WTC11 (cell line): Measurements from ENCODE around the gene SLIT1.

ENCODE experiments used
- TEAD4 ChIP-seq: sonication (generic); formaldehyde crosslinking; IDR thresholded peaks from 2 replicates; pipeline ENCODE4 v1.8.0; 2022; ENCODE audit warnings: mild to moderate bottlenecking, missing genetic modification reagents
- TF ChIP-seq, protein P1 (sequence below): fragments of 200-600 bp; IDR thresholded peaks from 2 replicates; pipeline ENCODE4 v1.8.0; 2022; ENCODE audit warnings: antibody characterized with exemption
- TF ChIP-seq, protein P2 (sequence below): sonication (generic); formaldehyde crosslinking; IDR thresholded peaks from 2 replicates; pipeline ENCODE4 v1.8.1; 2023; ENCODE audit warnings: mild to moderate bottlenecking, moderate library complexity, missing genetic modification reagents
- TF ChIP-seq, protein P3 (sequence below): fragments of 250-450 bp; sonication (Bioruptor Pico); IDR thresholded peaks from 2 replicates; pipeline ENCODE4 v1.9.0; 2021; ENCODE audit warnings: mild to moderate bottlenecking

GRCh38 chr10:97174276-97174775 lies 11.4 kb downstream of the SLIT1 start:
- TF ChIP-seq, protein P1, sequence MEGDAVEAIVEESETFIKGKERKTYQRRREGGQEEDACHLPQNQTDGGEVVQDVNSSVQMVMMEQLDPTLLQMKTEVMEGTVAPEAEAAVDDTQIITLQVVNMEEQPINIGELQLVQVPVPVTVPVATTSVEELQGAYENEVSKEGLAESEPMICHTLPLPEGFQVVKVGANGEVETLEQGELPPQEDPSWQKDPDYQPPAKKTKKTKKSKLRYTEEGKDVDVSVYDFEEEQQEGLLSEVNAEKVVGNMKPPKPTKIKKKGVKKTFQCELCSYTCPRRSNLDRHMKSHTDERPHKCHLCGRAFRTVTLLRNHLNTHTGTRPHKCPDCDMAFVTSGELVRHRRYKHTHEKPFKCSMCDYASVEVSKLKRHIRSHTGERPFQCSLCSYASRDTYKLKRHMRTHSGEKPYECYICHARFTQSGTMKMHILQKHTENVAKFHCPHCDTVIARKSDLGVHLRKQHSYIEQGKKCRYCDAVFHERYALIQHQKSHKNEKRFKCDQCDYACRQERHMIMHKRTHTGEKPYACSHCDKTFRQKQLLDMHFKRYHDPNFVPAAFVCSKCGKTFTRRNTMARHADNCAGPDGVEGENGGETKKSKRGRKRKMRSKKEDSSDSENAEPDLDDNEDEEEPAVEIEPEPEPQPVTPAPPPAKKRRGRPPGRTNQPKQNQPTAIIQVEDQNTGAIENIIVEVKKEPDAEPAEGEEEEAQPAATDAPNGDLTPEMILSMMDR, result no peak
- TF ChIP-seq, protein P2, sequence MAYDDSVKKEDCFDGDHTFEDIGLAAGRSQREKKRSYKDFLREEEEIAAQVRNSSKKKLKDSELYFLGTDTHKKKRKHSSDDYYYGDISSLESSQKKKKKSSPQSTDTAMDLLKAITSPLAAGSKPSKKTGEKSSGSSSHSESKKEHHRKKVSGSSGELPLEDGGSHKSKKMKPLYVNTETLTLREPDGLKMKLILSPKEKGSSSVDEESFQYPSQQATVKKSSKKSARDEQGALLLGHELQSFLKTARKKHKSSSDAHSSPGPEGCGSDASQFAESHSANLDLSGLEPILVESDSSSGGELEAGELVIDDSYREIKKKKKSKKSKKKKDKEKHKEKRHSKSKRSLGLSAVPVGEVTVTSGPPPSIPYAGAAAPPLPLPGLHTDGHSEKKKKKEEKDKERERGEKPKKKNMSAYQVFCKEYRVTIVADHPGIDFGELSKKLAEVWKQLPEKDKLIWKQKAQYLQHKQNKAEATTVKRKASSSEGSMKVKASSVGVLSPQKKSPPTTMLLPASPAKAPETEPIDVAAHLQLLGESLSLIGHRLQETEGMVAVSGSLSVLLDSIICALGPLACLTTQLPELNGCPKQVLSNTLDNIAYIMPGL (CRISPR knock-in tag), result no peak
- TF ChIP-seq, protein P3, sequence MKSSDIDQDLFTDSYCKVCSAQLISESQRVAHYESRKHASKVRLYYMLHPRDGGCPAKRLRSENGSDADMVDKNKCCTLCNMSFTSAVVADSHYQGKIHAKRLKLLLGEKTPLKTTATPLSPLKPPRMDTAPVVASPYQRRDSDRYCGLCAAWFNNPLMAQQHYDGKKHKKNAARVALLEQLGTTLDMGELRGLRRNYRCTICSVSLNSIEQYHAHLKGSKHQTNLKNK (CRISPR knock-in tag), result no peak
- no peak for TF ChIP-seq TEAD4 (CRISPR knock-in tag)
